Peyer's patch (tissue), 4 donors: ENCODE data around the gene PAGE4. TPM values are rescaled to one million over a fixed set of nuclear protein-coding genes. Genes with fewer than 3 reads are reported as not detected.
A peak's percentile ranks its signal among the peaks of the same experiment; 100 is the strongest.

Source experiments
- DNase-seq, 3 donors: peaks; one replicate each; pipeline ENCODE4 v3.0.0-alpha.2; 2017 to 2019
- H3K27ac ChIP-seq, 4 donors: fragments of 200-600 bp; sonication (generic); one replicate each; pipeline ENCODE4 v1.5.1; 2016 to 2019
- H3K27me3 ChIP-seq, 2 donors: fragments of 200-600 bp; sonication (generic); one replicate each; pipeline ENCODE4 v1.5.1; 2019
- H3K36me3 ChIP-seq, 3 donors: fragments of 200-600 bp; sonication (generic); one replicate each; pipeline ENCODE4 v1.5.1; 2016 to 2019
- H3K4me1 ChIP-seq, 4 donors: fragments of 200-600 bp; sonication (generic); one replicate each; pipeline ENCODE4 v1.5.1; 2016 to 2019
- H3K4me3 ChIP-seq, 4 donors: fragments of 200-600 bp; sonication (generic); 1 replicate in 3 of 4; 2 replicates in 1 of 4; pipeline ENCODE4 v1.5.1; 2016 to 2019; ENCODE audit warnings: mild to moderate bottlenecking in 1 of 4
- H3K9me3 ChIP-seq, 4 donors: fragments of 200-600 bp; sonication (generic); one replicate each; pipeline ENCODE4 v1.5.1; 2016 to 2019; ENCODE audit warnings: mild to moderate bottlenecking in 1 of 4
- POLR2A ChIP-seq, 2 donors: fragments of 450-650 bp; IDR thresholded peaks; one replicate each; pipeline ENCODE4 v1.5.1; 2017; ENCODE audit warnings: antibody characterized with exemption in 2 of 2, mild to moderate bottlenecking in 2 of 2, moderate library complexity in 2 of 2
- total RNA-seq, 4 donors: library from RNA; depleted of rRNA; stranded (reverse); fragments of >200 nt; gene quantifications; one replicate each; pipeline ENCODE4 v1.1.0, GENCODE V29; 2016
- TF ChIP-seq, protein P1 (sequence below), 6 experiments: fragments of 450-650 bp in 4 of 6; fragments of 200-600 bp in 2 of 6; sonication (generic) in 1 of 6; IDR thresholded peaks; one replicate each; pipeline ENCODE4 v1.5.1; 2017 to 2019; ENCODE audit warnings: antibody characterized with exemption in 6 of 6, mild to moderate bottlenecking in 3 of 6, moderate library complexity in 1 of 6

Gene PAGE4
- total RNA-seq, 4 donors from 2014 or later, result not detected

DNA sequence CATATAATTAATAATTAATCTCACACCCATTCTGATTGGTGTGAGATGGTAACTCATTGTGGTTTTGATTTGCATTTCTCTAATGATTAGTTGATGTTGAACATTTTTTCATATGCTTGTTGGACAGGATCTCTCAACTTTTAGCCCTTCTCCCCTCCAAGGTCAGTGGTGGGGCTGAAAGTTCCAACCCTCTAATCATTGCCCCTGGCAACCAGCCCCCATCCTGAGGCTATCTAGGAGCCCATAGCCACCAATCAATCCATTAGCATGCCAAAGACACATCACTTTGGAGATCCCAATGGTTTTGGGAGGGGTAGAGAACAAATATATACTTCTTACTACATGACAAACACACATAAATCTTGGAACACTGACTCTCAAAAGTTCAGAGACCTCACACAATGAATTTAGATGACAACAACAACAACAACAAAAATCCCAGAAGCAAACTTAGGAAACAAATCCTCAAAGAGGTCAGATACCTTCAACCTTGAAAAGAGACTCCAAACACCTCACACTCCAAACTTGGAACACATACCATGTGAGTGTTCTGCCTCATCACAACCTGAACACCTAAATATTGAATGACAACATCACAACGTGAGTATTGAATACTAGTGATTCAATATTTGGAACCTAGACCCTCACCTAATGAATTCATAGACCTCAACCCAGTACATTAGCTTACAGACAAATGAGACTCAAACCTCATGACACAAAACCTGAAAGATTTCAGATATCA, 19.0 kb upstream of the PAGE4 start:
- H3K4me1 ChIP-seq, result no peaks in the 10 kb centered on the region
- no peaks in the 10 kb centered on the region for H3K36me3 ChIP-seq
- DNase-seq, result no peak
- no peak for TF ChIP-seq POLR2A (IDR thresholded peaks at IDR 0.05)
- TF ChIP-seq, protein P1, sequence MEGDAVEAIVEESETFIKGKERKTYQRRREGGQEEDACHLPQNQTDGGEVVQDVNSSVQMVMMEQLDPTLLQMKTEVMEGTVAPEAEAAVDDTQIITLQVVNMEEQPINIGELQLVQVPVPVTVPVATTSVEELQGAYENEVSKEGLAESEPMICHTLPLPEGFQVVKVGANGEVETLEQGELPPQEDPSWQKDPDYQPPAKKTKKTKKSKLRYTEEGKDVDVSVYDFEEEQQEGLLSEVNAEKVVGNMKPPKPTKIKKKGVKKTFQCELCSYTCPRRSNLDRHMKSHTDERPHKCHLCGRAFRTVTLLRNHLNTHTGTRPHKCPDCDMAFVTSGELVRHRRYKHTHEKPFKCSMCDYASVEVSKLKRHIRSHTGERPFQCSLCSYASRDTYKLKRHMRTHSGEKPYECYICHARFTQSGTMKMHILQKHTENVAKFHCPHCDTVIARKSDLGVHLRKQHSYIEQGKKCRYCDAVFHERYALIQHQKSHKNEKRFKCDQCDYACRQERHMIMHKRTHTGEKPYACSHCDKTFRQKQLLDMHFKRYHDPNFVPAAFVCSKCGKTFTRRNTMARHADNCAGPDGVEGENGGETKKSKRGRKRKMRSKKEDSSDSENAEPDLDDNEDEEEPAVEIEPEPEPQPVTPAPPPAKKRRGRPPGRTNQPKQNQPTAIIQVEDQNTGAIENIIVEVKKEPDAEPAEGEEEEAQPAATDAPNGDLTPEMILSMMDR (IDR thresholded peaks at IDR 0.05), result no peak
- no peaks in the 10 kb centered on the region for H3K9me3 ChIP-seq
- H3K4me3 ChIP-seq, result no peak overlapping the region
- H3K27me3 ChIP-seq, result no peaks in the 10 kb centered on the region
- H3K27ac ChIP-seq, result no peak overlapping the region

DNA sequence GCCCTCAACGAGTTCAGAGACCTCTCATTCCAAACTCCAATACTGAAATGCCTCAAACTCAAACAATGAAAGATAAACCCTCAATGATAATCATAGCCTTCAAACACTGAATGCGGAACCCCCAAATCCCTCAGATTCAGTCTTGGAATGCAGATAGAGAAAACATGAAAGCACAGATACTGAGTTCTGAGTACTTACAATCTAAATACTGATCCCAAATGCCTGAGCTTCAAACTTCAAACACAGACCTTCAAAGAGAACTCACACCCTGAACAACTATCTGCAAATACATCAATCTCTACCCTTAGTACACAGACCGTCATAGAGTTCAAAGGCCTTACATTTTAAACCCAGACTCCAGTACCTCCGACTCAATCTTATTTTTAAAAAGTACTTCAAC, 16.9 kb upstream of the PAGE4 start:
- Histone ChIP-seq H3K4me1 (no peaks in the 10 kb centered on the region), H3K9me3 (no peaks in the 10 kb centered on the region), H3K4me3 (no peak overlapping the region), H3K27me3 (no peaks in the 10 kb centered on the region), H3K36me3 (no peaks in the 10 kb centered on the region), H3K27ac (no peak overlapping the region)
- DNase-seq, result no peak
- TF ChIP-seq POLR2A (IDR thresholded peaks at IDR 0.05), result no peak
- TF ChIP-seq, protein P1 (IDR thresholded peaks at IDR 0.05), result no peak

DNA sequence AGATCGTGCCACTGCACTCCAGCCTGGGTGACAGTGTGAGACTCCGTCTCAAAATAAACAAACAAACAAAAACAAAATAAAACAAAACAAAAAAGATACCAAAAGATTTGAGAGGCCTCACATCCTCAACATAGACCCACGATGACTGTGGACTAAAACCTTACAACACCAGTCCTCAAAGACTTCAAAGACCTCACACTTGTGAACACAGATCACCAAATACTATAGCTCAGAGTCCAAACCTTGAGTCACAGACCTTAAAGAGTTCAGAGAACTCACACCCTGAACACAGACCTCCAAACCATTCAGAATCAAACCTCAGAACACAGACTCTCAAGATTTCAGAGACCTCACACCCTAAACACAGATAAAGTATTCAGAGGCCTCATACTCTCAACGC, 12.7 kb upstream of the PAGE4 start:
- DNase-seq, result no peak
- Histone ChIP-seq H3K9me3 (no peaks in the 10 kb centered on the region), H3K36me3 (no peaks in the 10 kb centered on the region), H3K27me3 (no peaks in the 10 kb centered on the region), H3K4me3 (no peak overlapping the region), H3K4me1 (no peaks in the 10 kb centered on the region), H3K27ac (no peak overlapping the region)
- TF ChIP-seq POLR2A (IDR thresholded peaks at IDR 0.05), result no peak

DNA sequence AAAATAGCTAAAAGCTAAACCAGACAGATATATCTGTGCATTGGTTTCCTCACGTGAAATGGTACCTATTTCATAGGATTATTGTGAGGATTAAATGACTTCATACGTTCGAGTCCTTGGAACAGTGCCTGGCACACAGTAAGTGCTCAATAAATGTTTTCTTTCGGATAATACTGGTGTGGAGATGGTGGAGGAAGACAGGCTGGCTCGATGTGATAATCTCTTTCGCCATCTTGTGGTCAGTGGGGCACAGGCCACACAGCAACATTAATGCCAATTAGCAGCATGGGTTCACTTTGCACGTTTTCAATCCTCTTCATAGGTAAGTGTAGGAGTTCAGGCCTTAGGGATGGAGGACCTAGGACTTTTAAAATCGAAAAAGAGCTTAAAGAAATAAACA, 9.3 kb downstream of the PAGE4 start:
- H3K4me1 ChIP-seq, result no peaks in the 10 kb centered on the region
- no peaks in the 10 kb centered on the region for H3K9me3 ChIP-seq
- no peaks in the 10 kb centered on the region for H3K36me3 ChIP-seq
- H3K27me3 ChIP-seq, result no peaks in the 10 kb centered on the region
- no peak for TF ChIP-seq POLR2A (IDR thresholded peaks at IDR 0.05)
- TF ChIP-seq, protein P1 (IDR thresholded peaks at IDR 0.05), result peak in 4 of 6 experiments; percentile 32 to 52 (median 42)
- DNase-seq, result peak in 1 of 3 donors; percentile 49
- H3K27ac ChIP-seq, result no peak overlapping the region
- H3K4me3 ChIP-seq, result no peak overlapping the region

DNA sequence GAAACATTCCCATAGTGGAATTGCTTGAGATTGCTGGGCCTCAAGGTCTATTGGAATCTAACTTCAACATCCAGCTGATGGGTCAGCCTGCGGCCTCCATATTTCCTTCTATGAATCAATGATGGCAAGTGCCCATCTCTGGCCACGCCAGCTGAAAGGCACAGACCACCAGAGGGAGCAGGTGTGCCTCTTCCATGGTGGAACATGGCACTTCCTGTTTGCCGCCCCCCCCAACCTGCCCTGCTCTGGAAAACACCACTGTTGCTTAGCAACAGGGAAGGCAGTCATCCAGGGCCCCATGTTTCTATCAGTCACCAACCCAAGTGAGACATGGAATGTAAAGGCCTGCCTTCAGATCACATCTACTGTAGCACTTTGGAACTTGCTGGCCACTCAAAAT, 11.6 kb downstream of the PAGE4 start:
- H3K4me3 ChIP-seq, result no peak overlapping the region
- TF ChIP-seq, protein P1 (IDR thresholded peaks at IDR 0.05), result peak in 2 of 6 experiments; percentile 10 to 16
- no peak for TF ChIP-seq POLR2A (IDR thresholded peaks at IDR 0.05)
- no peak overlapping the region for H3K27ac ChIP-seq
- H3K4me1 ChIP-seq, result no peaks in the 10 kb centered on the region
- no peaks in the 10 kb centered on the region for H3K9me3 ChIP-seq
- peak in 1 of 3 donors; percentile 17 for DNase-seq
- H3K27me3 ChIP-seq, result no peaks in the 10 kb centered on the region
- no peaks in the 10 kb centered on the region for H3K36me3 ChIP-seq

DNA sequence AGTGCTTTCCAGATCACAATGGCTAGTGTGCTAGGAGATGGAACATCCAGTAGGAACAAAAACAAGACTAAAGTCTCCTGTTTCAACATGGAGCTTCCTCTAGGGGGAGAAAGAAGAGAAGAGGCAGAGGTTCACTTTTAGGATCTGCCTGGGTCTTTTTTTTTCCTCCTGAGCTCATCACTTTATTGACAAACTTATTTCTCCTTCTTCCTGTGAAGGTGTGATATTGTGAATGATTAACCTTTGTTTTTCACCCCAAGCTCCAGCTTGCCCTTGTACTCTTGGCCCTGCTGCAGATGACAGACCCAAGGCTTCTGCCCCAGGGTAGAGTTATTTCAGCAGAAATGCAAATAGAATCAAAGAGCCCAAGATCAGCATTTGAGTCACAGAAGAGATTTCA, 13.5 kb downstream of the PAGE4 start:
- Histone ChIP-seq H3K4me1 (no peaks in the 10 kb centered on the region), H3K36me3 (no peaks in the 10 kb centered on the region), H3K27me3 (no peaks in the 10 kb centered on the region), H3K9me3 (no peaks in the 10 kb centered on the region), H3K4me3 (no peak overlapping the region), H3K27ac (no peak overlapping the region)
- DNase-seq, result no peak
- TF ChIP-seq, protein P1 (IDR thresholded peaks at IDR 0.05), result no peak
